ENCODE results near the gene WTIP.

Gene WTIP

DNA sequence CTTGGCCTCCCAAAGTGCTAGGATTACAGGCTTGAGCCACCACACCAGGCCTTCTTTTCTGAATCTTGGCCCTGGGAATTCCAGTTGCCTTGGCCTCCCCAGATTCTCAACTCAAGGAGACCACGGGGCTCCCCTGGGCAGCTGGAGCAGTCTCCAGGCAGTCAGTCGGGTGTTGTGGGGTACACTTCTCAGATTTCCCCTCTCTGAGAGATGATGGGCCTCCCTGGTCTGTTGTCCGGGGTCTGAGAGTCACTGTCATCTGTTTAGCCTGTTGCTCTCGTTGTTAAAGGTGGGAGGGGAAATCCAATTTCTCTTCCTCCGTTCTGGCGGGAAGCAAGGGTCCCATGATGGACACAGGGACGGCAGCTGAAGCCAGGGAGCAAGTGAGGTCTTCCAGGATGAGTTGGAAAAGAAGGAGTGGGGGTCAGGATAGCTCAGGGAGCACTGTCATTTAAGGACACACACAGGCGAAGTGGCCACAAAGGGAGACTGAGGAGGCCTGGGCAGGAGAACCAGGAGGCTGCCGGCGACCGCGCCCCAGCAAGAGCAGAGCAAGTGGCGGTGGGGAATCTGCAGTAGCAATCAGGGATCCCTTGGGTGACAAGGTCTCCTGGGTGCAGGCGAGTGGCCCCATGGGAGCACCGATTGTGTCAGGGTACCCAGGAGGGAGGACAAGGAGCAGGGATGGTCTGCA lies 15.7 kb downstream of the WTIP start:
- Histone ChIP-seq H3K27me3 (peaks cover 0 to 7% (median 0%) of the 10 kb centered on the region in 11 experiments; a peak in 5 of 22 replicates), H4K20me1 (no peaks in the 10 kb centered on the region; a peak in 1 of 22 replicates), H3K4me1 (peaks cover 4 to 20% (median 14%) of the 10 kb centered on the region in 10 experiments; a peak in 16 of 20 replicates), H3K4me3 (no peak overlapping the region), H3K9ac (no peak overlapping the region), H3K4me2 (peak overlapping the region in 3 of 11 experiments; percentile 12 to 58 (median 53); a peak in 1 of 22 replicates), H3K36me3 (peaks cover 0 to 3% (median 0%) of the 10 kb centered on the region in 11 experiments; a peak in 4 of 22 replicates), H3K27ac (no peak overlapping the region; a peak in 1 of 22 replicates), H3K9me3 (replicated peaks in 1 of 11) (no peaks in the 10 kb centered on the region)
- TF ChIP-seq Cebpa-rat (IDR thresholded peaks at IDR 0.05): no peak

- Histone ChIP-seq H3K36me3 (no peaks in the 10 kb centered on the region; a peak in 1 of 22 replicates), H3K9ac (no peak overlapping the region), H3K9me3 (replicated peaks in 1 of 11) (no peaks in the 10 kb centered on the region), H3K4me3 (no peak overlapping the region), H3K4me2 (no peak overlapping the region), H4K20me1 (no peaks in the 10 kb centered on the region; a peak in 2 of 22 replicates), H3K27me3 (peaks cover 0 to 7% (median 0%) of the 10 kb centered on the region in 11 experiments; a peak in 5 of 22 replicates), H3K4me1 (peaks cover 4 to 20% (median 14%) of the 10 kb centered on the region in 10 experiments; a peak in 16 of 20 replicates), H3K27ac (no peak overlapping the region)
- no peak for TF ChIP-seq Cebpa-rat (IDR thresholded peaks at IDR 0.05)
Measured at GRCh38 chr19:34499155-34499834, 17.7 kb downstream of the WTIP start.

DNA sequence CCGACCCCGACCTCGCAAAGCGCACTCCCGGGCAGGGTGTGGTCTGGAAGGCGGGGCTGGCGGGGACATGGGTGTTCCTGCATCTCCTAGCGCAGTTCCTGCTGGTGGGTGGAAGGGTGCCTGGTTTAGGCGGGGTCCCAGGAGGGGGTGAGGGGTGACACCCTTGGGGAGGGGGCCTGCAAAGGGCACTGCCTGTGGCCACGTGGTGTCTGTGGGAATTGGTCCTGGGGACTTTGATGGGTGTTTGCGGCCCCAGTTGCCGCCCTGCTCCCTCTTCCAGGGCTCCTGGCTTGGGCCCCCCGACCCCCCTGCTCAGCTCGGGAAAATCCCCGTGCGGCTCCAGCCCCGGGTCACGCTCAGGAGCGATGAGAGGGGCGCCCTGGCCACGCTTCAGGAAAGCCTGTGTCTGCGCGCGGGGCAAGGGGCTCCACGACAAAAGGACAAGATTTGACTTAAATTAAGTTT lies 19.1 kb downstream of the WTIP start:
- peaks cover 0 to 7% (median 0%) of the 10 kb centered on the region in 11 experiments; a peak in 5 of 22 replicates for H3K27me3 ChIP-seq
- no peak for TF ChIP-seq Cebpa-rat (IDR thresholded peaks at IDR 0.05)
- H3K27ac ChIP-seq: no peak overlapping the region
- peaks cover 4 to 20% (median 14%) of the 10 kb centered on the region in 10 experiments; a peak in 16 of 20 replicates for H3K4me1 ChIP-seq
- H3K36me3 ChIP-seq: no peaks in the 10 kb centered on the region
- H3K4me3 ChIP-seq: no peak overlapping the region
- H4K20me1 ChIP-seq: no peaks in the 10 kb centered on the region; a peak in 2 of 22 replicates
- no peaks in the 10 kb centered on the region for H3K9me3 ChIP-seq (replicated peaks in 1 of 11)
- no peak overlapping the region for H3K9ac ChIP-seq
- H3K4me2 ChIP-seq: peak overlapping the region in 3 of 11 experiments; percentile 69 to 81 (median 71); a peak in 4 of 22 replicates

- H3K9me3 ChIP-seq (replicated peaks in 1 of 11): no peaks in the 10 kb centered on the region
- H3K27me3 ChIP-seq: peaks cover 0 to 7% (median 0%) of the 10 kb centered on the region in 11 experiments; a peak in 5 of 22 replicates
- TF ChIP-seq Cebpa-rat (IDR thresholded peaks at IDR 0.05): no peak
- H4K20me1 ChIP-seq: no peaks in the 10 kb centered on the region; a peak in 2 of 22 replicates
- peak overlapping the region in 1 of 10 experiments; percentile 28; a peak in 1 of 20 replicates for H3K4me3 ChIP-seq
- H3K4me1 ChIP-seq: peaks cover 4 to 20% (median 14%) of the 10 kb centered on the region in 10 experiments; a peak in 16 of 20 replicates
- peak overlapping the region in 1 of 11 experiments; percentile 56; a peak in 1 of 22 replicates for H3K9ac ChIP-seq
- no peak overlapping the region for H3K27ac ChIP-seq
- H3K36me3 ChIP-seq: no peaks in the 10 kb centered on the region
- H3K4me2 ChIP-seq: peak overlapping the region; percentile 22 to 81 (median 46); a peak in 14 of 22 replicates
Measured at GRCh38 chr19:34501339-34502320, 20.1 kb downstream of the WTIP start.

GRCh38 chr19:34502582-34503411 lies 21.2 kb downstream of the WTIP start:
- Histone ChIP-seq H3K4me3 (no peak overlapping the region), H4K20me1 (no peaks in the 10 kb centered on the region; a peak in 2 of 22 replicates), H3K4me1 (peaks cover 4 to 20% (median 11%) of the 10 kb centered on the region in 10 experiments; a peak in 16 of 20 replicates), H3K9ac (peak overlapping the region in 2 of 11 experiments; percentile 15 to 26; a peak in 1 of 22 replicates), H3K9me3 (replicated peaks in 1 of 11) (no peaks in the 10 kb centered on the region), H3K36me3 (no peaks in the 10 kb centered on the region), H3K27me3 (peaks cover 0 to 7% (median 0%) of the 10 kb centered on the region in 11 experiments; a peak in 5 of 22 replicates), H3K4me2 (no peak overlapping the region), H3K27ac (no peak overlapping the region)
- TF ChIP-seq Cebpa-rat (IDR thresholded peaks at IDR 0.05): no peak

DNA sequence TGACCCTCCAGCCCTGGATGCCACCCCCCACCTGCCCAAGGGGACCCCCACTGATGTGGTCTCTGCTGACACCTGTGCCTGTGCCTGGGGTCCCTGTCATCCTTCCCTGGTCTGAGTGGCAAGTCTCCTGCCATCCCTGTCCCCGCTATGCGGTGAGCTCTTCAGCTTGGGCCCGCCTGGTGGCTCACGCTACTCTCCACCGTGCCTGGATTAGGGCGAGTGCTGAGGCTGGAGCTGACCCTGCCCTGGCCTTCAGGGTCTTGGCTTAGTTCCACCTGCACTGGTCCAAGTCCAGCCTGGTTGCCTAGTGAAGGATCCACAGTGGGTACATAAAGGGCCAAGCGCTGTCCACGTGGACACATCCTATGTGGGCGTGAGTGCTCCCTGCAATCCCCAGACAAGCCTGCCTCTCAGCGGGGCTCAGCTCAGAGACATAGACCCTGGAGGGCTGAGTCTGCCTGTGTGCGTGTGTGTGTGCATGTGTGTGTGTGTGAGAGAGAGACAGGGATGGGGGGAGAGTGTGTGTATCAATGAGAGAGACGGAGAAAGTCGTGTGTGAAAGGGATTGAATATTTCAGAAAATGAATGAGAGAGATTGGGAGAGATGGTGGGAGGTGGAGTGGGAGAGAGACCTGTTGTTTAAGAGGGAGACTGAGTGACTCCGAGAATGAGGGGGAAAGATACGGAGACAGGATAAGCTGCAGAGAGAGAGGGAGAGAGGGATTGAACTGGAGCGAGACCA lies 22.1 kb downstream of the WTIP start:
- H3K4me2 ChIP-seq: no peak overlapping the region
- peak overlapping the region in 2 of 11 experiments; percentile 15 to 26; a peak in 1 of 22 replicates for H3K9ac ChIP-seq
- TF ChIP-seq Cebpa-rat (IDR thresholded peaks at IDR 0.05): no peak
- peaks cover 0 to 7% (median 0%) of the 10 kb centered on the region in 11 experiments; a peak in 5 of 22 replicates for H3K27me3 ChIP-seq
- no peaks in the 10 kb centered on the region for H3K36me3 ChIP-seq
- H3K27ac ChIP-seq: no peak overlapping the region
- no peaks in the 10 kb centered on the region for H3K9me3 ChIP-seq (replicated peaks in 1 of 11)
- H4K20me1 ChIP-seq: no peaks in the 10 kb centered on the region; a peak in 2 of 22 replicates
- no peak overlapping the region for H3K4me3 ChIP-seq
- peaks cover 0 to 13% (median 4%) of the 10 kb centered on the region in 10 experiments; a peak in 8 of 20 replicates for H3K4me1 ChIP-seq

GRCh38 chr19:34504273-34504808 lies 22.8 kb downstream of the WTIP start:
- Histone ChIP-seq H3K4me2 (no peak overlapping the region), H4K20me1 (no peaks in the 10 kb centered on the region; a peak in 2 of 22 replicates), H3K9me3 (replicated peaks in 1 of 11) (no peaks in the 10 kb centered on the region), H3K36me3 (no peaks in the 10 kb centered on the region), H3K4me3 (no peak overlapping the region), H3K27ac (no peak overlapping the region), H3K27me3 (peaks cover 0 to 7% (median 0%) of the 10 kb centered on the region in 11 experiments; a peak in 5 of 22 replicates), H3K9ac (no peak overlapping the region), H3K4me1 (peaks cover 0 to 13% (median 4%) of the 10 kb centered on the region in 10 experiments; a peak in 8 of 20 replicates)
- TF ChIP-seq Cebpa-rat (IDR thresholded peaks at IDR 0.05): no peak
